ENCODE data around the gene SHB. TPM values are rescaled to one million over a fixed set of nuclear protein-coding genes. Genes with fewer than 3 reads are reported as not detected.
A peak's percentile ranks its signal among the peaks of the same experiment; 100 is the strongest.

Gene SHB
- total and polyA plus RNA-seq, 2 of the 8 experiments (the other 6 are each of a cell fraction or from before 2014, with no cell fraction given): 4.1 to 12.6 TPM

- Histone ChIP-seq H2AFZ (ENCODE audit: low read length) (no peak overlapping the region), H3K9me3 (ENCODE audit: insufficient read depth in 2 of 2, low read depth in 1 of 2, low read length in 1 of 2) (no peaks in the 10 kb centered on the region), H4K91ac (replicated peaks; ENCODE audit: insufficient read length, low read length) (no peak overlapping the region), H2BK12ac (ENCODE audit: low read depth, low read length) (no peak overlapping the region), H2BK120ac (replicated peaks; ENCODE audit: low read depth, low read length) (no peak overlapping the region), H3K4me2 (ENCODE audit: insufficient read depth in 1 of 2, low read depth in 2 of 2, low read length in 2 of 2) (no peak overlapping the region), H3K79me2 (ENCODE audit: control insufficient read depth in 1 of 2, insufficient read depth in 2 of 2, low read length in 2 of 2) (peaks cover 0 to 29% of the 10 kb centered on the region in 2 experiments; a peak in 2 of 4 replicates), H3K4ac (replicated peaks; ENCODE audit: insufficient read length, low read depth, low read length) (no peak overlapping the region), H3K14ac (ENCODE audit: insufficient read length) (no peak overlapping the region), H3K9ac (replicated peaks in 1 of 4; ENCODE audit: extremely low read depth in 1 of 4, low read depth in 3 of 4, low read length in 3 of 4) (no peak overlapping the region), H2BK15ac (ENCODE audit: low read length) (peak overlapping the region; percentile 41; the same call in 1 of the 2 replicates), H2BK5ac (ENCODE audit: low read depth, low read length) (no peak overlapping the region), H2BK20ac (ENCODE audit: low read length) (no peak overlapping the region), H4K5ac (ENCODE audit: insufficient read length, low read depth, low read length) (no peak overlapping the region), H3K4me3 (ENCODE audit: extremely low read depth in 1 of 4, insufficient read depth in 2 of 4, low read depth in 3 of 4, low read length in 4 of 4) (no peak overlapping the region), H3K56ac (replicated peaks; ENCODE audit: insufficient read length, low read depth, low read length) (no peak overlapping the region), H3K18ac (ENCODE audit: extremely low read depth, low read length) (no peak overlapping the region), H3K79me1 (ENCODE audit: low read depth, low read length) (peaks cover 9% of the 10 kb centered on the region), H4K8ac (ENCODE audit: extremely low read depth, insufficient read depth, low read length) (no peak overlapping the region), H3K27ac (ENCODE audit: low read depth, low read length) (no peak overlapping the region), H4K20me1 (replicated peaks in 1 of 2; ENCODE audit: control insufficient read depth in 1 of 2, insufficient read depth in 2 of 2, low read length in 2 of 2) (peaks cover 0 to 3% of the 10 kb centered on the region in 2 experiments), H3K36me3 (ENCODE audit: control insufficient read depth in 2 of 4, insufficient read depth in 4 of 4, low read length in 3 of 4) (no peaks in the 10 kb centered on the region), H3K23me2 (ENCODE audit: low read depth, low read length) (no peaks in the 10 kb centered on the region), H3K23ac (ENCODE audit: insufficient read length) (no peak overlapping the region), H3K4me1 (replicated peaks in 1 of 4; ENCODE audit: control insufficient read depth in 3 of 4, insufficient read depth in 4 of 4, low read length in 3 of 4) (peaks cover 16 to 33% (median 25%) of the 10 kb centered on the region in 4 experiments), H2AK5ac (ENCODE audit: low read depth, low read length) (peak overlapping the region; percentile 48; the same call in 1 of the 2 replicates), H3K27me3 (replicated peaks in 1 of 4; ENCODE audit: control insufficient read depth in 3 of 4, extremely low read depth in 1 of 4, insufficient read depth in 3 of 4, low read length in 3 of 4) (no peaks in the 10 kb centered on the region)
- DNase-seq (ENCODE audit: low read depth in 1 of 2, low spot score in 2 of 2) (no peak), FAIRE-seq (no peak)
- ChIA-PET POLR2A (ENCODE audit: partially characterized antibody) (interaction anchor here (0.7 to 1.8 kb wide), 3 partner anchors 23 to 27 kb away, joined by 3 to 5 read pairs (median 4); no protein-coding TSS in a partner anchor), CTCF (ENCODE audit: partially characterized antibody) (interaction anchor here (0.9 to 1.3 kb wide), 4 partner anchors 12 to 26 kb away, joined by 3 to 7 read pairs (median 4); no protein-coding TSS in a partner anchor)
- 89% methylated on average over 9 of the region's 9 CpGs; no CpG with 5 or more reads in 1 of the 2 experiments for WGBS, 2 experiments (ENCODE audit: extremely low coverage in 1 of 2, insufficient coverage in 1 of 2, insufficient read length in 1 of 2, insufficient replicate concordance in 2 of 2, low coverage in 1 of 2, low lambda C conversion rate in 2 of 2, missing lambda C conversion rate in 1 of 2)
Observed at GRCh38 chr9:38043931-38044623, 24.9 kb downstream of the SHB start.
